NOMO-1 treated with dmso at 0.1 percent for 144 hours (cell line): ENCODE data around the gene NPC2.

Experiments used
- DNase-seq: peaks from one replicate; lab custom pipeline; 2025; ENCODE audit not compliant: unreplicated experiment; lab: John Stamatoyannopoulos, UW

NPC2 gene

GRCh38 chr14:74503291-74503937 is 10.3 kb upstream of the NPC2 start:
- no peak for DNase-seq

- DNase-seq: no peak
These were observed 9.3 kb upstream of the NPC2 start for GRCh38 chr14:74502236-74503019.

GRCh38 chr14:74501691-74502090 is 8.6 kb upstream of the NPC2 start:
- no peak for DNase-seq

DNA sequence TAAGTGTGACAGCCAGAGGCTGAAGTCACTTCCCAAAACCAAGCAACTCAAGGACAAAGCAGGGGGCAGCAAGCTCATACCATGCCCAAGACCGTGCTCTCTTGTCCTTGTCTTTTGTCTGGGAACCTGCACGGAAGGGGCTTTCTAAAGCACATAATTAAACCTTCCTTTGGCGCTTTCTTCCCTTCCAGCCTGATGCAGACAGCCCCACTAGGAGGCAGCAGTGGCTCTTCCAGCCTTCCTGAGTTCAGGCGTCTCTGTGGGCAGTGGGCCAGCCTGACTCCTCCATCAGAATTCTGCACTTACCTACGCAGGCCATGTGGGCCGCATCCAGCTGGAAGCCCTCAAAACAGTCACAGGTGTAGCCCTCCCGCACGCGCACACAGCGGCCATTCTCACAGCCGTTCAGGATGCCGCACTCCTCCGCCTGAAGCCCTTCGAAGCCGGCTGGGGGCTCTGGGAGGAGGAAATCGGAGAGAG is 8.1 kb upstream of the NPC2 start:
- no peak for DNase-seq

DNA sequence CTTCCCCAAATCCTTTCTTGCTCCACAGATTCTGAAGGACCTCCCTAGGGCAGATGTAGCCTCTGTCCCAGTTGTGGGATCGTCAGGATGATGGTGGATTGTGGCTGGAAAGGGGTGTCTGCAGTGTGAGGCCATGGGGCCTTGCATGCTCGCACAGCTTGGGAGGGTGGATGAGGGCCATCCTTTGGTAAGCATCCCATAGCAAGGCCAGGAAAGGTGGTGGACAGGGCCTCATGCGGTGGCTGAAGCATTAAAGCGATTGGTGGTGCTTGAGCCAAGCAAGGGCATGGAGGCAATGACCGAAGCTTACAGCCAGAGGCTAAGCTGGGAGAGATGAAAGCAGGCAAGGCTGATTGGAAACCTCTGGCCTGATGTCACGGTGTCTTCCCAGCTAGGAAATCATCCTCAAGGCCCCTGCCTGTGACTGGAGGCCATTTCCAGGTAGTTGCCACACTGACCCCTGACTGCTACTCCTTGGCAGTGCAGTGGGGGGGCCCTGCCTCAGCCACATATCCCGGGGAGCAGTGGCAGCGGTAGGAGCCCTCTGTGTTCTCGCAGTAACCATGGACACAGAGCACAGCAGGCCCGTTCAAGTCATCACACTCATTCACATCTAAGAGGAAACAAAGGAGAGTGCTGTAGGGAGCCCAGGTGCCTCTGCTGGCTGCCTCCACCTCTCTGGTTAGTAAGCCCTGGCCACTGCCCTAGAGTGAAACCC is 7.5 kb upstream of the NPC2 start:
- DNase-seq: no peak

DNA sequence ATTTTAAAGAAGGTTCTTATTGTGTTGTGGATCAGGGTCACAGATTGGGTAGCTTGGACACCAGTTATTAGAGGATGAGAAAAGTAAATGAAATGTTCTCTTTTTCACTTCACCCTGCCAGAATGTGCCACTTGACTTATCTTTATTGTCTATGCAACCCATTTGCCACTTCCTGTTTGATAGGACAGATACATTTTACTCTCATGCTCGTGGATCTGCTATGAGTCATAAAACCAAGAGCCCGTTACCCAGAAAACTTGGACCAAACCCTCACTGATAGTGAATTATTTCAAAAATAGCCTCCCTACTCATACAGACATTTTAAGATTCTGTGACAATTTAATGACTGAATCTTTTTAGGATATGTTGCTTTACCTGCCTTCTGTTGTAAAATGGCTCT is 2.3 kb upstream of the NPC2 start:
- no peak for DNase-seq

GRCh38 chr14:74493343-74494261 is 497 bp upstream of the NPC2 start, which contains the start of gene ISCA2:
ISCA2 (plus strand) TSS chr14:74493765; CDS start chr14:74493775, 10 bp downstream.
- DNase-seq: peak; percentile 96

- no peak for DNase-seq
These were observed 939 bp downstream of the NPC2 start for GRCh38 chr14:74491956-74492775.

DNA sequence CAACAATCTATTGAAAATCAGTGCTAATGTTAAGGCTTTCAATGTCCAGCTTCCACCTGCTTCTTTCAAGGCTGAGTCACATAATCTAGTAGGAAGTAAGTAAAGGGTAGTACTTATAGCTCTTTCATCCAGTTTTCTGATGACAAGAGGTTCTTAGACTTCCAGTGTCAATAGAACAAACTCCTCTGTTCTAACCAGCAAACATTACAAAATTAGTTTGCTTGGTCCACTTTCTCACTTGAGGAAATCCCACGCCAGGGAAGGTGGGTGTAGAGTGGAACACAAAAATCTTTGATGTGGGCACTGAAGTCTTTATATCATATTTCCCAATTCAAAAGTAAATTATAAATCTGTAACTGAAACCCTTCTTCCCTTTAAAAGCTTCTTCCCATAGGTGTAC is 2.6 kb downstream of the NPC2 start:
- DNase-seq: no peak

DNA sequence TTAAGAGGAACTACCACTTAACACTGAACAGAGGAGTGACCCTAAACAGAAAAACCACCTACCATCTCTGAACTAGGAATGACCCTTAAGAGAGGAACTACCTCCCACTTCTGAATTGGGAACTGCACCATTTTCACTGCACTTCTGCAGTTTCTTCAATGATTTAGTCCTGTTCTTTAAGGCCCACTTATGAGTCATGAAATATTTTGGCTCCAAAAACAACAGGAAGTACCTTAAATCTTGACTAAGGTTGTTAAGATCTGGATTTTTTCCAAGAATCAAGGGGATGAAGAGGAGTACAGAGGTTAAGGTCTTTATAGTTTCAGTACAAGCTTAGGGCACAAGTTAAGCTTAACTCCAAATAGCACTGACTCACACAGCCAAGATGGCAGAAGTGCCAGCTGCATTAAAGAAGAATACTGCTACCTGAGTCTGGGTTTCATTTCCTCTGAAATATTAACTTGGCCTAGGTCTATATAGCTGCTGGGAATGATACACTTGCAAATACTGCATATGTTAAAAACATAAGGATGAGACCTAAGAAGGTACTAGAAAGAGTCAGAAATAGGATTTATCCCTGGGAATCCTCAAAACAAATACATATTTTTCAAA is 4.2 kb downstream of the NPC2 start:
- peak; percentile 28 for DNase-seq

- DNase-seq: no peak
These were observed 6.9 kb downstream of the NPC2 start for GRCh38 chr14:74486164-74486563.

DNA sequence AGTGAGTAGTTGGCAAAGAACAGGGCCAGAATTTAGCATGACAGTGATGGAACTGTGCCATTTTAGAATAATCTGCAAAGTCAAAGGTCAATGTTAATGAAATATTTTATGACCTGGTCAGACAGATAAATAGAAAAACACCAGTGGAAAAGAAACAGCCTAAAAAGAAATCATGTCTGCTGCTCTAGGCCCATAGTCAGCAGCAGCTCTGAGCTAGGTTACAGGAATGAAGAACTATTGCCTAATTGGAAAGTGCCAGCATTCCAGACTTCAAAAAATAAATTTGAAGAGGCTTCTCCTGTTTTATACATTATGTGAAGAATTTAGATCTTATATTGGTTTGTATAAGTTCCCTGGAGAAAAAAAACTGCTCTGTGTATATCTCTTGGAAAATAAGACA is 9.8 kb downstream of the NPC2 start:
- no peak for DNase-seq

GRCh38 chr14:74482571-74482970 is 10.5 kb downstream of the NPC2 start:
- DNase-seq: no peak

DNA sequence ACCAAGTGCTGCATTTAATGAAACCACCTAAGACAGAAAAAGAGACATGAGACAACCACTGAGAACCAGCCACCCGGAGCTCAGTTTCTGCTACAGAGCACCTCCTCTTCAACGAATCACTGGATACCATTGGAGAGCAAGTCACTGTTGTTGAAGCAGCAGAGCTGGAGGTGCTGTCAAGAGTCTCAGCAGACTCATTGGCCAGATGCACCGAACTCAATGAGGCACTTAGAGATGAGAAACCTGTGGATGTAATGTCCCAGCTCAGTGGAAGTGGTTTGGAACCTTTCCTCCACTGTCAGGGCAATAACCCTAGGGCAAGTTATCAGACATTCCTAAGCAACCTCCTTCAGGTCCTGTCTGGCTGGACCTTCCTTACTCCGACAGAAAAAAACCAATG is 13.1 kb downstream of the NPC2 start:
- DNase-seq: no peak

DNA sequence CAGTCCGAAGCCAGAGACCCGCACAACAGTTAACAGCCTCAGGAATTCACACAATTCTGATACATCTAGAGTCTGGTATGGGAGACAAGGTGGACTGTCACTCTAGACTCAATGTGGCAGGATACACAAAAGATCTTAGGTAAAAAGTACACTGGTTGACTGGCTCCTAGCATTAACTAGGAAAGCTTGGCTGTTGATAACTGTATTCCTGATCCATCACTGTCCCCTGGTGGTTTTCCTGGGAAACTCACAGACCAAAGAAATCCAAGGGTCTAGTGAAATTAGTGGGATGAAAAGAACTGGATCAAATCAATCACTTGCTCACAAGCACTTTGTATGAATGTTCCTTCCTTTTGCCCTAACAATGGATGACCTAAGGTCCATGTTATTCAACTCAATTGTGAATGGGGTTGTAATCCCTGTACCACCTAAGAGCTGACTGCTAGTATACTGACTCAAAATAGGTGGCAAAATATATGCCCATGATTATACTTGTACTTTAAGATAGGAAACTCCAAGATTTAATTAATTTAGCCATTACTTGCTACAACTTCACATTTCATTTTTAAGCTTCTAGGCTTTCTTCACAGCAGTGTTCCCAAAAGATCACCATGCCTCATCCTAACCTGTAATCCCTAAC is 14.0 kb downstream of the NPC2 start:
- DNase-seq: no peak

DNA sequence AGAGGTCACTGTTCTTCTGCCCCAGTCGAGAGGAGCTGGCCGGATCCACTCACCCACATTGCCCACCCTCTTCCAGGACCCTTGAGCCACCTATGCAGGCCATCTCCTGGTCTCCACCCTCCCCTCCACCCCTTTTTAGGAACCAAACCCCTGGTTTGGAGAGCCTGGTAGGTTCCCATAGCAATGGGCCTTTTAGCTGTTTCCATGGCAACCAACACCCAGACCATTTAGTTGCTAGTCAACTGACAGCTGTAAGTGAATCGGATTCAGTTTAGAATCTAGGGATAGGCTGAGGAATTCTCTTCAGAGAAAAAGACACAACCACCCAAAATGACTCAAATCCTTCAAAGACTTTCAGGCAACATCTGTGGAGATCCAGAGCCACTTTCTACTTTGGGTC is 16.5 kb downstream of the NPC2 start:
- no peak for DNase-seq

- DNase-seq: no peak
These were observed 17.0 kb downstream of the NPC2 start for GRCh38 chr14:74476107-74476506.

GRCh38 chr14:74475678-74476077 is 17.4 kb downstream of the NPC2 start:
- DNase-seq: no peak

DNA sequence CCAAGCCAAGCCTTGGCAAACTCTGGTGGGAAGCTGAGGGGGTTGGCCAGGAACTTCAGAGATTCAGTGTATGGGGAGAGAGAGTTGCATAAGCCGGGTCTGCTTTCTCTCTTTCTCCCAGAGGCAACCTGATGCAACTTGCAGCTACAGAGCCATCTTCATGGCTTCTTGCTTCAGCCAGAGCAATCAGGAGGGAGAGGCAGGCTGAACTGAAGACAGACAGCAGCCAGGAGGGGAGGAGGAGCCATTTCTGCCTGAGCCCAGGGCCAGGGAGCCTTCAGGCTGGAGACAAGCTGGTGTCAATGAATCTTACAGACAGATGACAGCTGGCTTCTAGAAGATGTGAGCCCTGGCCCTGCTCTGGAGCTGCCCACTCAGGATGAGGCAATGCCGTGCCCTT is 18.7 kb downstream of the NPC2 start:
- no peak for DNase-seq
